Measurements from ENCODE around the gene PLEKHJ1.
"Not testable (repeated sequence)": the region's sequence is repeated elsewhere in the genome, so short reads cannot be mapped to it uniquely, and the experiment has no call there.

PLEKHJ1 gene, protein sequence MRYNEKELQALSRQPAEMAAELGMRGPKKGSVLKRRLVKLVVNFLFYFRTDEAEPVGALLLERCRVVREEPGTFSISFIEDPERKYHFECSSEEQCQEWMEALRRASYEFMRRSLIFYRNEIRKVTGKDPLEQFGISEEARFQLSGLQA

DNA sequence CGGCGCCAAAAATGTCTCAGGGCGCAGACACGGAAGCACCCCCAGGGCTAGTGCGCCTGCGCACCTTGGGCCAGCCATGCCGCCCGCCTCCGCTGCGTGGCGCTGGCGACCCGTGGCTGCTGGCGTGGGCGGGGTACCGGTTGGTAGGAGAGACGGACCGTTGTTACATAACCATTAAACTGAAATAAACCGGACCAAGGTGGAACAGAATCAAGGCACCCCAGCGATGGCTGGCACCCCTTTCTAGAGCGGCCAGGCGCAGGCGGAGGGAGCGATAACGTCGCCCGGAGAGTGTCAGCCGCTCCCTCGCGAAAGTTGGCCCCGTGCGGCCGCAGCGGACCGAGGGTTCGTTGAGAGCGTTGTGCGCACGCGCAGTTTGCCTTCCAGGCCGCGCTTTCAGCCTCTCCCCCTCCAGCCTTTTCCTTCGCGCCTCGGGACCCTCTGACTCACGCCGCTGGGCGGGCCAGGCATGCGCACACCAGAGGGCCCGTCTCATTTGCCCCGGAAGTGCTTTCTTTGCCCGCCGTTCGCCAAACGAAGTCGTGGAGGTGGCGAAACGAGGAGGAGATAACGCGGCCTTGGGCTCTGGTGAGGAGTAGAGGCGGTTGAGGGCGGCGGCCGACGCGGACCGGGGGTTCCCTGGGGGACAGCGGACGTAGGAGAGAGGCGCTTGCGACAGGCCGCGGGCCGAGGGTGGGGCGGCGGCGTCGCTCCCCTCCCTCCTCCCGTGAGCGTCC, at the start of gene PLEKHJ1, which contains the start of gene SF3A2:
PLEKHJ1 (minus strand) TSS at position 16 of the 737 bp plus-strand sequence. CDS start 81 bp downstream, outside the sequence.
SF3A2 (plus strand) TSS at position 511 of the 737 bp plus-strand sequence. CDS start 6,595 bp downstream, outside the sequence.
- DNase-seq (ENCODE audit: low read depth): peak; percentile 98

DNA sequence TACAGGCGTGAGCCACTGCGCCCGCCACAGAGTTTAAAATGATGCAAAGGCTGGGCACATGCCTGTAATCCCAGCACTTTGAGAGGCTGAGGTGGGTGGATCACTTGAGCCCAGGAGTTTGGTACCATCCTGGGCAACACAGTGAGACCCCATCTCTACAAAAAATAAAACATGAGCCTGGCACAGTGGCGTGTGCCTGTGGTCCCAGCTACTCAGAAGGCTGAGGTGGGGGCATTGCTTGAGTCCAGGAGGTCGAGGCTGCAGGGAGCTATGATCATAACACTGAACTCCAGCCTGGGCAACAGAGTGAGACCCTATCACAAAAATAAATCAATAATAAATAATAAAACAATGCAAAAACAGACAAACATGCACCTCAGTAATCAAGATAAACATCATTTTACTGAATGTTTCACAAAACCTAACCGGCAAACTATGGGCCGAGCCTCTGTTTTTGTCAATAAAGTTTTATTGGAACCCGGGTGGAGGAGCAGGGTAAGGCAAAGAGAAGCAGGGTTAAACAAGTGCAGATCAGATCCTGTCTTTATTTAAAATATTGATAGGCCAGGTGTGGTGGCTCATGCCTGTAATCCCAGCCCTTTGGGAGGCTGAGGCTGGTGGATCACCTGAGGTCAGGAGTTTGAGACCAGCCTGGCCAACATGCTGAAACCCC, 47.8 kb upstream of the PLEKHJ1 start:
- no peak for DNase-seq (ENCODE audit: low read depth)

DNA sequence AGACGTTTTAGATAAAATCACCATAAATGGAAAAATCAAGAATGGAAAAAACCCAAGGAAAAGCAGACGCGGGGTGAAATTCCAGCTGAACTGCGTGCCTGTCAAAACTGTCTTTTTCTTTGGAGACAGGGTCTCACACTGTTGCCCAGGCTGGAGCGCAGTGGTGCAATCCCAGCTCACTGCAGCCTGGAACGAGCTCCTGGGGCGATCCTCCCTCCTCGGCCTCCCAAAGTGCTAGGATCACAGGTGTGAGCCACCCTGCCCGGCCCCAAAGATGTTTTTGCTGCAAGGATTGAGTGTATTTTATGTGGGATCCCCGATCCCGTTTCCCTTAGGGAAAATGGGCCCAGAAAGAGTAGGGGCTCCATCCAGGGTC, 46.7 kb upstream of the PLEKHJ1 start:
- DNase-seq (ENCODE audit: low read depth): no peak

DNA sequence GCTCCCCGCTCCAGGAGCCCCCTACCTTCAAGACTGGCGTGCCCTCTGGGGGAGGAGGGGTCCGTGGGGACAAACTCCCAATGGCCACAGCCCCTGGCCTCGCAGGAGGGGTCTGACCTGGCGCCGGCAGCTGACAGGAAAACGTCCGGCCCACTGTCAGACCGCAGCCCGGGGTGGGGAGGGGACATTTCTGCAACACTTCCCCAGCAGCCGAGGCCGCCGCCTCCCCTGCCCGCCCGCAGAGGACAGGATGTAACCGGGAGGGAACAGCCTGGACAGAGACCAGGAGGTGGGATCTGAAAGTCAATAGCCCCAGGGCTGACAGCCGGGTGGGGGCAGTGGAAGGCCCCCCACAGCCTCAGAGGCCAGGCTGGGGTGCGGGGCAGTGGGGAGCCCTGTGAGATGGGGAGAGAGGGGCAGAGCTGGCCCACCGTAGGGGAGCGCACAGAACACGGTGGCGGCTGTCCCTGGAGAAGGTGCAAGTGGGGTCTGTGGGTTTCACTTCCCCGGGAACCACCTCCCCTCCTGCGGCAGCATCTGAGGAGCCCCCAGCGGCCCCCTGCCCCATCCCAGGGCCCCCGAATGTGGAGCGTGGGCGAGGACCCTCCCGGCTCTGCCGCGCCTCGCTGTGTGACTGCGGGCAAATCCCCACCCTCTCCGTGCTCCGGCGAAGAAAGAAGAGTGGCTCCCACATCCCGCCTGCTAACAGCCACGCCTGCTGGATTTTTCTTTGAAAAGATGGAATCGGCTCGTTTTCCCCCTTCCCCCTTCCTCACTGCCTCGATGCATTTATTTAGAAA, 46.1 kb upstream of the PLEKHJ1 start, which contains the start of gene PEAK3:
PEAK3 (minus strand) TSS at position 114 of the 800 bp plus-strand sequence. CDS start 1,244 bp downstream, outside the sequence.
- DNase-seq (ENCODE audit: low read depth): no peak

DNA sequence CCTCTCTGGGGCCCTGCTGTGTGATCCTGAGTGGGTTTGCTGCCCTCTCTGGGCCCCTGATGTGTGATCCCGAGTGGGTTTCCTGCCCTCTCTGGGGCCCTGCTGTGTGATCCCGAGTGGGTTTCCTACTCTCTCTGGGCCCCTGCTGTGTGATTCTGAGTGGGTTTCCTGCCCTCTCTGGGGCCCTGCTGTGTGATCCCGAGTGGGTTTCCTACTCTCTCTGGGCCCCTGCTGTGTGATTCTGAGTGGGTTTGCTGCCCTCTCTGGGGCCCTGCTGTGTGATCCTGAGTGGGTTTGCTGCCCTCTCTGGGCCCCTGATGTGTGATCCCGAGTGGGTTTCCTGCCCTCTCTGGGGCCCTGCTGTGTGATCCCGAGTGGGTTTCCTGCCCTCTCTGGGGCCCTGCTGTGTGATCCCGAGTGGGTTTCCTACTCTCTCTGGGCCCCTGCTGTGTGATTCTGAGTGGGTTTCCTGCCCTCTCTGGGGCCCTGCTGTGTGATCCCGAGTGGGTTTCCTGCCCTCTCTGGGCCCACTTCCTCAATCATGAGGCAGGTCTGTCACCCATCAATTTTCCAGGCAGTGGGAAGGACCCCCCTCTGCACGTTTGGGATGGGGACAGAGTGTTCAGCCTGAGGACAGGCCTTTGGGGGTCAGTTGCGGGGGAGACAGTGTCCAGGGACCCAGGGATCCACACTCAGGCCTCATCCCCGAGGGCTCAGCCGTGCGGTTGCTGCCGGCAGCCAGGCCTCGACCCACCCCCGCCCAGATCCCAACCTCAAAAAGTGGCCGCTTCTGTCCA, 45.3 kb upstream of the PLEKHJ1 start:
- not testable (repeated sequence) for DNase-seq (ENCODE audit: low read depth)

DNA sequence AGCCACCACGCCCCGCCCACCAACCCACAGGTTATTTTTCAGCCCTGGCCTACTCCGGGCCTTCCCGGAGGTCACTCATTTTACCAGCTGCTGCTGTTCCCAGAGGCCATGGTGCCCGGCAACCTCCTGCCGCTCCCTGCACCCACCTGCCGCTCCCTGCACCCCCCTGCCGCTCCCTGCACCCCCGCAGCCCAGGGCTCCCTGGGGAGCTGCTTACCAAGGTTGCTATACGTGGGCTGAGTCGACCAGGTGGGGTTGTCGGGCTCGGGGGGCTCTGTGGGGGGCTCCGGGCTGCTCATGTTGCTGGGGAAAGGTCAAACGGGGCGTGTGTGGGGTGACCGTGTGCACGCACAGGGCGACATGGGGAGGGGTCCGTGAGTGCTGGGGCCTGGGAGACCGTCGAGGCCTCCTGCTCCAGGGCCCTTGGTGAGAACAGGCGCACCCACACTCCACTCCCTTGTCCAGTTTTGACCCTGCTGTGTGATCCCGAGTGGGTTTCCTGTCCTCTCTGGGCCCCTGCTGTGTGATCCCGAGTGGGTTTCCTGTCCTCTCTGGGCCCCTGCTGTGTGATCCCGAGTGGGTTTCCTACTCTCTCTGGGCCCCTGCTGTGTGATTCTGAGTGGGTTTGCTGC, 44.6 kb upstream of the PLEKHJ1 start:
- no peak for DNase-seq (ENCODE audit: low read depth)

DNA sequence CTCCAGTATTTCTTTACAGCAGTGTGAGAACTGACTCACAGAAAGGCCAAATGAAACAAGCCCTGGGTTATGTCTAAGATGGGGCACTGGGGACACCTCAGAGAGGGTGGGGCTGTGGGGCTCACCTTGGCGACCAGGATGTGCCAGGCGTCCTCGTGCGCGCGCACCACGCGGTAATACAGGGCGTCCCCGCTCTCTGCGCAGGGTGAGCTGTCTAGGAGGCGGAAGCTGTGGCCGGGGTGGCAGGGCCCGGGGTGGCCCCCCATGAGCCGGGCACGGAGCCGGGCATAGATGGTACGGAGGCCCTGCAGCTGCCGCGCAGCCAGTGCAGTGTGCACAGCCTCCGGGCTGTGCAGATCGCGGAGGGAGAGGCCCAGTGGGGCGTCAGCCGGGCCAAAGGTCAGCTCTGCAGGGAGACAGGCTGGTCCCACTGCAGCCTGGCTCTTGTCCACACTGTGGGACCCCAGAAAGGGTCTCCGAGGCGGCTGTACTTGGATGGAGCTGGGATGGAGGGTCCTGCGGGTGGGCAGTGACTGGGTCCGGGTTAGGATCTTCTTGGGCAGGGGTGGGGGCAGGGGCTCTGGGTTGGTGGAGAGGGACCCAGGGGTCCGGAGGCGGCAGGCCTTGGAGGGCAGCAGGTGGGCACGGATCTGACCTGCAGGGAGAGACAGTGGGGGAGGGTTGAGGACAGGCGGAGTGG, 42.5 kb upstream of the PLEKHJ1 start:
- DNase-seq (ENCODE audit: low read depth): no peak

DNA sequence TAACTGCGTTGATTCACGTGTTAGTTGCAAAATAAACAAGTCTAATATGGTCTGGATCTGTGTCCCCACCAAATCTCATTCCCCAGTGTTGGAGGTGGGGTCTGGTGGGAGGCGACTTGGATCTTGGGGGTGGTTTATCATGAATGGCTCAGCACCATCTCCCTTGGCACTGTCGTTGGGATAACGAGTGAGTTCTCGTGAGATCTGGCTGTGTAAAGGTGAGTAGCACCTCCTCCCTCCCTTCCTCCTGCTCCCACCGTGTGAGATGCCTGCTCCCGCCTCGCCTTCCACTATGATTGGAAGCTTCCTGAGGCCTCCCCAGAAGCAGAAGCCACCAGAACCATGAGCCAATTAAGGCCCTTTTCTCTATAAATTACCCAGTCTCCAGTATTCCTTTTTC, 41.0 kb upstream of the PLEKHJ1 start:
- no peak for DNase-seq (ENCODE audit: low read depth)

DNA sequence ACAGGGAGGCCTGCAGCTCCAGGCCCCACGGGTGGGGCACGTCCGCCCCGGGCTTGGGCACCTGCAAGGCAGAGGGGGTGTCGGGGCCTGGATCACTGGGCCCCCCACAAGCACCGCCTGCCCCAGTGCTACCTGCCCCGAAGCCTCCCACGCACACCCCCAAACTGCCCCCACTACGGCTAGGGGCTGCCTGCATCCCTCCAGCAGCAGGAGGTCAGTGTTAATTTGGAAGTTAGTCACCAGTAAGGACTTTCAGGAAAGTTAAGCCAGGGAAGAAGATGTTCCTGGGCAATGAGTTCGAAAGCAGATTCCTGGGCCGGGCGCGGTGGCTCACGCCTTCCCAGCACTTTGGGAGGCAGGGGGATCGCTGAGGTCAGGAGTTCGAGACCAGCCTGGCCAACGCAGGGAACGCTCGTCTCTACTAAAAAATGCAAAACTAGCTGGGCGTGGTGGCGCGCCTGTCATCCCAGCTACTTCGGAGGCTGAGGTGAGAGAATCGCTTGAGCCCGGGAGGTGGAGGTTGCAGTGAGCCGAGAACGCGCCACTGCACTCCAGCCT, 40.4 kb upstream of the PLEKHJ1 start:
- DNase-seq (ENCODE audit: low read depth): no peak

DNA sequence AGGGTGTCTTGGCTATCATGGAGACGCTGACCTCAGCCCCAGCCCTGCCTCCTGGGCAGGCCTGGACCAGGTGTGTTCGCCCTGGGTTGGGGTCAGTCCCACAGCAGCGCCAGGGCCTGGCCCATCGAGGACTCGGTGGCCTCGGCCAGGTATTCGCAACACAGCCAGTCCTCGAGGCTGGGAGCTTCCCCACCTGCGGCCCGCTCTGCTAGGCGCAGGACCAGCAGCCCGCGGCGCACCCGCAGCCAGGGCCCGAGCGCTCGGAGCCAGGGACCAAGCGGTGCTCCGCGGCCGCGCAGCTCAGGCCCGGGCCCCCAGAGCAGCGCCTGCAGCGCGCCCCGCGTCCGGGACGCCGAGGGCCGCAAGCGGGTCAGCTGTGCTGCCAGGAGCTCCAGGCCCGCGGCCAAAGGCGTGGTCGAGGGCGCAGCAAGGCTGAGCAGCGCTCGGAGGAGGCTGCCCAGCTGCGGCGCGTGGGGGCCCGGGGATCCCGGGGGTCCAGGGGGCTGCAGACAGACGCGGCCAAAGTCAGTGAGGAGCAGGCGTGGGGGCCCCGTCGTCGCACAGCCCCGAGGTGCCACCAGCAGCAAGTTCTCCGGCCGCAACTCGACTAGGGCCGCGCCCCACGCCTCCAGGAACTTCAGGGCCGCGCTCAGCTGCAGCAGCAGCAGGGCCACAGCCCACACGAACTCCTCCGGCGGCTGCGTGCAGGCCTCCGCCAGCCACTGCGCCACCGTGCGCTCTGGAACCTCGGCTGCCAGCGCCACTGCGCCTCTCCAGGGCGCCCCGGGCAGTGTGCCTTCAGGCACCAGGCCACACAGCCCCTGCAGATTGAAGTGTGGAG, 39.7 kb upstream of the PLEKHJ1 start:
- DNase-seq (ENCODE audit: low read depth): no peak

DNA sequence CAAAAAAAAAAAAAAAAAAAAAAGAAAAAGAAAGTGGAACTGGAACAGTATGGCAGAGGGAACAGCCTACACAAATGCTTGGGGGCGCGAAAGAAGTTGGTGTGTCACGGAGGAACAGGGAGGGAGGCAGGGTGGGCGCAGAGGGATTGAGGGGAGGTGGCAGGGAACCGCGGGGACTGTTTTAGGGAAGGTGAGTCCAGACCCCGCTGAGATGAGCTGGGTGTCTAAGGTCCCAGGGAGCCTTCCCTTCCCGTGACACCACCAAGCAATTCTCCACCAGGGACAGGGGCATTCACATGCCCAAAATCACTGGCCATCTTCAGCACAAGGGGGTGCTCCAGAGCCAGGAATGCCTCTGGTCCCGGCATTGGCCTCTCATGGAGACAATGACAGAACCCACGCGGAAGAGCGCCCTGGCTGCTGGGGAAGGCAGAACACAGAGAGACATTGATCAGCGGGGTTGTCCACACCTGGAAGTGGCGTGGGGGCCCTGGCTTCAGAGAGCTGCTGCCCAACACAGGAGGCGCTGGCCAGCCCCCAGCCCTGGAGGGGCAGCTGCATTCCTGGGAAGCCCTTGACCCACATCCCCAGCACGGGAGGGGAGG, 38.9 kb upstream of the PLEKHJ1 start:
- DNase-seq (ENCODE audit: low read depth): no peak

DNA sequence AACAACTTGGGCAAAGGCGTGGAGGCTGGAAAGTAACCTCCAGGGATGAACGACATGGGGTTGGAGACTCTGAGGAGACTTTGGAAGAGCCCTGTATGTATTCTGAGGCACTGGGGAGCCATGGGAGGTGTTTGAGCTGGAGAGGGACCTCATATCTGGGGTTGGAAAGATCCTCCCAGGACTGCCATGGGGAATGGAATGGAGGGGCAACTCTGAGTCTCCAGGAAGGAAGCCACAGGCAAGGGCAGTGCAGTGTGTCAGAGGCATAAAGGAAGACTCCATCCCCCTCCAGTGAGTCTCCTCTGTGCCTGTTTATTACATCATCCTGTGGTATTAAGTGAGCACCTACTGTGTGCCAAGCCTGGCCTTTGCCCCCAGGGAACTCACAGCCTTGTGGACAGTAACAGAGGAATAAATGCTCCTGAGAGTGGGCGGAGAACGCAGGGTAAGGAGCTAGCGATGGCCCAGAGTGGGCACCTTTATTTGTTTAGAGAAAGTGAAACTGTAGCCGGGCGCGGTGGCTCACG, 38.1 kb upstream of the PLEKHJ1 start:
- no peak for DNase-seq (ENCODE audit: low read depth)

DNA sequence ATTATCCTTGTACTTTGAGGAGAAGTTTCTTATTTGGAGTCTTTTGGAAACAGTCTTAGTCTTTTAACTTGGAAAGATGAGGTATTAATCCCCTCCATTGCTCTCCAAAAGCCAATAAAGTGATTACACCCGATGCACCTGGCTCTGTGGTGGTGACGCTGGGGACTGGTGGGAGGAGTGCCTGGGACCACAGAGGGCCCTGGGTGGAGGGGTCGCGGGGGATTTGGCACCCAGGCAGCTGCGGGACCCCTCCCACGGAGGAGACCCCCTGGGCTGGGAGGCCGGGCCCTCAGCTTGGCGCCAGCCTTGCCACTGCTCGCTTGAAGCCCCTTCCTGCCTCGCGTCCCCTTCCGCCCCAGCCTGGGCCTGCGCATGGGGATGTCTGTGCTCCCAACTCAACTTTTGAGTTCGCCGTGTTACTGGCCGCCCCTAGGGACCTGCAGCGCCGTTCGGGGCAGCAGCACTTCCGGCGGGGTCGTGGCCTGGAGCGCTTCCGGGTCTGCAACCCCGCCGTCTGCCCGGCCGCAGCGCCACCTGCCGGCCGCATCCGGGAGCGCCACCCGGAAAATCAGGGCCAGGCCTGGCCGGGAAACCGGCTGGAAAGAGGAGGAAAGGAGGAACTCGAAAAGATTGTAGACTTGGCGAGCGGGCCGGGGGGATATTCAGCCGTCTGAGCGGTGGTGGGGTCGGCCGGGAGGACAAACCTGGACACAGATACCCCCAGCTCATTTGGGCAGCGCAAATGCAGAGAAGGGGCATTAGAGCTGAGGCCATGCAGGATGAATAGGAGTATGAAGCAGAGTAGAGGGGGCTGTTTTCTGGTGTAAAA, 37.4 kb upstream of the PLEKHJ1 start:
- peak; percentile 63 for DNase-seq (ENCODE audit: low read depth)

DNA sequence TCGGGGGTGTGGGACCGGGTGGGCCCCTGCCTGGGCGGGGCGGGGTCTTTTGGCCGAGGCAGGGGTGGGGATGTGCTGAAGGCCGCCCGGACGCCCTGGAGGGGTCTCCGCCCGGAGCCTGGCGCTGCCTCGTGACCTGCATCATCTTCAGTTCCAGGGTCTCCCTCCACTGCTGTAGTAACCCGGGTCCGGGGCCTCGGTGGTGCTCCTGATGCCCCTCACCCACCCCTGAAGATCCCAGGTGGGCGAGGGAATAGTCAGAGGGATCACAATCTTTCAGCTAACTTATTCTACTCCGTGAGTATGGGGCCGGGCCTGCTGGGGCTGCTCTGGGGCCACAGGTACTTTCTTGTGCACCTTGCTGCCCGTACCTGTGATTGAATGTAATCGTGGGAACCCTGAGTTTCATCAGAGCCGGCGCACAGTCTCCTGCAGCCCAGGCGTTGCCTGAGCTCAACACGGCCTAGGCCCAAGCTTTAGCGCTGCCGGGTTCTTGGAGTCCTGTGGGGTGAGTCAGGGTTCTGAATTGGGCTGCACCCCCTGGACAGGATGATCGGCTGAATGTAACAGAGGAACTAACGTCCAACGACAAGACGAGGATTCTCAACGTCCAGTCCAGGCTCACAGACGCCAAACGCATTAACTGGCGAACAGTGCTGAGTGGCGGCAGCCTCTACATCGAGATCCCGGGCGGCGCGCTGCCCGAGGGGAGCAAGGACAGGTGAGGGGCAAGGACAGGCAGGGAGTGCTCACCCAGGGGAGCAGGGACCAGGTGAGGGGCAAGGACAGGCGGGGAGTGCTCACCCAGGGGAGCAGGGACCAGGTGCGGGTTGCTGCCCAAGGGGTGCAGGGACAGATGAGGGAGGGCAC, 35.3 kb upstream of the PLEKHJ1 start:
- DNase-seq (ENCODE audit: low read depth): no peak

DNA sequence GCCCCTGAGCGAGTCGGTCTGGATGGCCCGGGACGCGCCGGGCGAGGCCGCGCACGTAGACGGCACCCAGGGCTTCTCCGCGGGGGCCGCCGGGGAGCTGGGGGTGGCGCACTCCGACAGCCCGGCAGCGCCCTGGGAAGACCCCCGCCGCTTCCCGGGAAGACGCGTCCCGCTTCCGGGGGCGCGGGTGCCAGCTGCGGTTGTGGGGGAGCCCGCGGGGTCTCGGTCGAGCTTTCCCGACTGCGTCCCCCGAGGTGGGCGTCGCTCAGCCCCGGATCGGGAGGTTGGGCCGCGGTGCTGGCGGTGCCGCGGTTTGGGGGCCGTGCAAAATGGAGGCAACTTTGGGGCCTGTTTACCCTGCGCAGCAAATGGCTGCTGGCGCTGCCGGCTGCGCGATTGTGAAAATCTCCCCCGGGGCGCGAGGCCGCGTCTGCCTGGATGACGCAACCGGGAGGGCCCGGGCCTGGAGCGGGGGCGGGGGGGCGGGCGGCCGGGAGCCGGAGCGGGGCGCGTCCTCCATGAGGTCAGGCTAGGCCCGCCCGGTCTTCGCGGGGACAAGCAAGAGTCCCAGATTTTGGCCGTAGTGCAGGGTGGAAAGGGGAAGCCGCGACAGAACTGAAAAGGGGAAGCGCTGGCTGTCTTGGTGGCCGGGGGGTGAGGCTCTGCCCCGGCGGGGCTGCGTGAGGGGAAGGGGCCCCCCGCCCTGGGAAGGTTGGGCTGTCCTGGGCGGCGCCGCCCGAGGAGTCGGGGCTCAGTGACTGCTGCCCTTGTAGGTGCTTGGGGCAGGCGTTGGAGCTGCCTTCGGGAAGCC, 34.5 kb upstream of the PLEKHJ1 start:
- DNase-seq (ENCODE audit: low read depth): peak; percentile 53

DNA sequence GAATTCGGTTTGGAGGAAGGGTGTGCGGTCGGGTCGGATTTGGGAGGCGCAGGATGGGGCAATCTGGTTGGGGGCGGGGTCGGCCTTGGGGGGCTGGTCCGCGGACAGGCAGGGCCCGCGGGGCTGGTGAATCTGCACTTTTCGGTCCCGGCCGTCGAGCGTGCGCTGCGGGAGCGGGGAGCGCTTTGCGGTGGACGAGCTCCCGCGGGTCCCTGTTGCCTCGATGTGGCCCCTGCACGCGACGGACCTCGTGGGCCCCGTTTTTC, 34.0 kb upstream of the PLEKHJ1 start:
- DNase-seq (ENCODE audit: low read depth): no peak

All from stimulated activated CD8-positive, alpha-beta memory T cell treated with anti-CD3 and anti-CD28 coated beads, Interleukin-15, amount 100 ng/mL, for 24 hours (primary cell).